Gastrocnemius medialis (tissue), 4 donors: ENCODE measurements around the gene TRAPPC3. TPM values are rescaled to one million over a fixed set of nuclear protein-coding genes. Genes with fewer than 3 reads are reported as not detected.

ENCODE experiments used
- ATAC-seq, 2 donors: fragments of 150-250 bp; one replicate each; pipeline ENCODE4 v1.9.1; 2016
- DNase-seq, 2 donors: peaks; one replicate each; pipeline ENCODE4 v3.0.0-alpha.2; 2019
- H3K27ac ChIP-seq, 4 donors: fragments of 200-600 bp; sonication (generic); 1 replicate in 1 of 4; 2 replicates in 3 of 4; pipeline ENCODE4 v1.5.1; 2016 to 2018; ENCODE audit warnings: mild to moderate bottlenecking in 2 of 4, moderate library complexity in 1 of 4
- H3K27me3 ChIP-seq, 3 donors: fragments of 200-600 bp; sonication (generic) in 2 of 3; 1 replicate in 1 of 3; 2 replicates in 2 of 3; pipeline versions ENCODE4 v1.5.1 to v1.6.0; 2016 to 2019; ENCODE audit warnings: mild to moderate bottlenecking in 1 of 3, moderate library complexity in 1 of 3
- H3K36me3 ChIP-seq, 2 donors: fragments of 200-600 bp; sonication (generic) in 1 of 2; one replicate each; pipeline ENCODE4 v1.5.1; 2017 to 2018
- H3K4me1 ChIP-seq, 2 donors: fragments of 200-600 bp; sonication (generic) in 1 of 2; one replicate each; pipeline ENCODE4 v1.5.1; 2016 to 2017; ENCODE audit warnings: mild to moderate bottlenecking in 2 of 2
- H3K4me3 ChIP-seq, 4 donors: fragments of 200-600 bp; sonication (generic) in 3 of 4; 1 replicate in 1 of 4; 2 replicates in 3 of 4; pipeline ENCODE4 v1.5.1; 2016 to 2019; ENCODE audit warnings: mild to moderate bottlenecking in 2 of 4
- H3K9me3 ChIP-seq, 3 donors: fragments of 200-600 bp; sonication (generic) in 2 of 3; 1 replicate in 1 of 3; 2 replicates in 2 of 3; pipeline ENCODE4 v1.5.1; 2016 to 2019
- CTCF ChIP-seq, 5 experiments: fragments of 450-650 bp in 3 of 5; fragments of 200-600 bp in 2 of 5; sonication (generic) in 2 of 5; IDR thresholded peaks in 4 of 5; conservative IDR thresholded peaks in 1 of 5; 1 replicate in 4 of 5; 2 replicates in 1 of 5; pipeline ENCODE4 v1.5.1; 2016 to 2019; ENCODE audit warnings: antibody characterized with exemption in 5 of 5, mild to moderate bottlenecking in 3 of 5, moderate library complexity in 3 of 5
- POLR2A ChIP-seq, 2 donors: fragments of 450-650 bp; IDR thresholded peaks; one replicate each; pipeline ENCODE4 v1.6.1; 2017; ENCODE audit warnings: antibody characterized with exemption in 2 of 2, mild to moderate bottlenecking in 2 of 2, moderate library complexity in 2 of 2
- in situ Hi-C, 4 donors: fragments of 200-750 bp; cut with MboI; loops; one replicate each; pipeline versions ENCODE4 v1.15.0 to v1.8.0; 2017; ENCODE audit warnings: low sequenced_read_pairs in 4 of 4
- intact Hi-C: fragments of 100-400 bp; cut with DNase I; formaldehyde crosslinking; loops from one replicate; pipeline ENCODE4 v1.15.1; 2023; ENCODE audit warnings: low total_unique reads
- total RNA-seq, 4 donors: library from RNA; depleted of rRNA; stranded (reverse); fragments of >200 nt; gene quantifications; one replicate each; pipeline versions ENCODE4 v1.1.0 to v1.2.3, GENCODE V29; 2016

TRAPPC3 gene
- total RNA-seq, 4 donors from 2014 or later = 57.5 to 72.4 (median 63.5) TPM

- no peak for TF ChIP-seq CTCF (IDR thresholded peaks at IDR 0.05 in 4 of 5, conservative IDR thresholded peaks at IDR 0.05 in 1 of 5)
- peak; percentile 21 to 23 for TF ChIP-seq POLR2A (IDR thresholded peaks at IDR 0.05)
- ATAC-seq (no peak), DNase-seq (no peak)
- no peaks in the 10 kb centered on the region for H3K27me3 ChIP-seq
- intact Hi-C loops (no loop called here), in situ Hi-C loops (loop anchor here in 1 of 4 donors (10.0 kb wide), 1 partner anchor 127 kb away; no protein-coding TSS in a partner anchor)
- H3K4me1 ChIP-seq = peaks cover 65 to 67% of the 10 kb centered on the region in 2 donors
- H3K4me3 ChIP-seq = peak overlapping the region; percentile 77 to 99 (median 91)
- no peaks in the 10 kb centered on the region for H3K9me3 ChIP-seq
- H3K36me3 ChIP-seq = no peaks in the 10 kb centered on the region
- peak overlapping the region; percentile 96 to 100 (median 99) for H3K27ac ChIP-seq
Measured at GRCh38 chr1:36157973-36158826, 8.9 kb upstream of the TRAPPC3 start.

GRCh38 chr1:36157115-36157903 is 8.0 kb upstream of the TRAPPC3 start:
- TF ChIP-seq CTCF (IDR thresholded peaks at IDR 0.05 in 4 of 5, conservative IDR thresholded peaks at IDR 0.05 in 1 of 5) (no peak), POLR2A (IDR thresholded peaks at IDR 0.05) (no peak)
- DNase-seq (no peak), ATAC-seq (no peak)
- intact Hi-C loops (no loop called here), in situ Hi-C loops (loop anchor here in 1 of 4 donors (10.0 kb wide), 1 partner anchor 127 kb away; no protein-coding TSS in a partner anchor)
- Histone ChIP-seq H3K9me3 (no peaks in the 10 kb centered on the region), H3K27ac (peak overlapping the region; percentile 96 to 100 (median 99)), H3K27me3 (no peaks in the 10 kb centered on the region), H3K4me3 (peak overlapping the region; percentile 77 to 99 (median 91)), H3K4me1 (peaks cover 59 to 65% of the 10 kb centered on the region in 2 donors), H3K36me3 (no peaks in the 10 kb centered on the region)

GRCh38 chr1:36156329-36157114 is 7.2 kb upstream of the TRAPPC3 start:
- Histone ChIP-seq H3K4me1 (peaks cover 56 to 65% of the 10 kb centered on the region in 2 donors), H3K27ac (peak overlapping the region; percentile 96 to 100 (median 99)), H3K36me3 (no peaks in the 10 kb centered on the region), H3K4me3 (peak overlapping the region; percentile 77 to 99 (median 91)), H3K9me3 (no peaks in the 10 kb centered on the region), H3K27me3 (no peaks in the 10 kb centered on the region)
- in situ Hi-C loops (loop anchor here in 1 of 4 donors (10.0 kb wide), 1 partner anchor 128 kb away; no protein-coding TSS in a partner anchor), intact Hi-C loops (no loop called here)
- TF ChIP-seq POLR2A (IDR thresholded peaks at IDR 0.05) (no peak), CTCF (IDR thresholded peaks at IDR 0.05 in 4 of 5, conservative IDR thresholded peaks at IDR 0.05 in 1 of 5) (peak in 1 of 5 experiments; percentile 13)
- DNase-seq (peak in 1 of 2 donors; percentile 68), ATAC-seq (peak; percentile 35 to 45)
